ENCODE results near the gene SNX30.

Gene SNX30

DNA sequence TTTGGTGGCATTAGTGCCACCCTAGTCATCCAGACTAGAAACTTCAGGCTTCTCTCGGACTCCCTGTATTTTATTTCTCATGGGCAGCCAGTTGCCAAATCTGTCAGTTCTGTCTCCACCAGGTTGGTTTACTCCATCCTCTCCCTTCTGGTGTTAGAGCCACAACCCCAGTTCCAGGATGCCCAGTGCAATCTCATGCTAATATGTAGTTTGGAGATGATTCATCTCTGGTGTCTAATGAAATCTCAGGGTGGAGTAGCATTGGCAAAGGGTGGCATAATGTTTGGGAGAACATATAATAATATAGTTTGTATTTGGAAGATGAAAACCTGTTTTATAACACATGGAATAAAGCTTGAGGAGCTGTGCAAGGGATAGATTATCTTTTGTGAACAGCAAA is 109.9 kb downstream of the SNX30 start:
- H2AFZ ChIP-seq (ENCODE audit: low read length), result no peak overlapping the region
- no peaks in the 10 kb centered on the region for H3K9me3 ChIP-seq (ENCODE audit: insufficient read depth, low read depth, low read length)
- no peak overlapping the region for H3K4me2 ChIP-seq (ENCODE audit: low read depth, low read length, poor library complexity, severe bottlenecking)
- no peaks in the 10 kb centered on the region for H3K9me2 ChIP-seq (replicated peaks; ENCODE audit: low read depth, low read length)
- no peak overlapping the region for H3K4me3 ChIP-seq (ENCODE audit: low read length, poor library complexity, severe bottlenecking)
- no peaks in the 10 kb centered on the region for H3K79me2 ChIP-seq (ENCODE audit: insufficient read depth, low read length)
- no peaks in the 10 kb centered on the region for H3K27me3 ChIP-seq (ENCODE audit: insufficient read depth, low read length, poor library complexity, severe bottlenecking)
- H3K4me1 ChIP-seq (ENCODE audit: insufficient read depth, low read length, poor library complexity, severe bottlenecking), result no peaks in the 10 kb centered on the region
- no peaks in the 10 kb centered on the region for H3K36me3 ChIP-seq (ENCODE audit: insufficient read depth, low read length)
- no peaks in the 10 kb centered on the region for H4K20me1 ChIP-seq (ENCODE audit: insufficient read depth, low read length, poor library complexity, severe bottlenecking)
- TF ChIP-seq, protein P1, sequence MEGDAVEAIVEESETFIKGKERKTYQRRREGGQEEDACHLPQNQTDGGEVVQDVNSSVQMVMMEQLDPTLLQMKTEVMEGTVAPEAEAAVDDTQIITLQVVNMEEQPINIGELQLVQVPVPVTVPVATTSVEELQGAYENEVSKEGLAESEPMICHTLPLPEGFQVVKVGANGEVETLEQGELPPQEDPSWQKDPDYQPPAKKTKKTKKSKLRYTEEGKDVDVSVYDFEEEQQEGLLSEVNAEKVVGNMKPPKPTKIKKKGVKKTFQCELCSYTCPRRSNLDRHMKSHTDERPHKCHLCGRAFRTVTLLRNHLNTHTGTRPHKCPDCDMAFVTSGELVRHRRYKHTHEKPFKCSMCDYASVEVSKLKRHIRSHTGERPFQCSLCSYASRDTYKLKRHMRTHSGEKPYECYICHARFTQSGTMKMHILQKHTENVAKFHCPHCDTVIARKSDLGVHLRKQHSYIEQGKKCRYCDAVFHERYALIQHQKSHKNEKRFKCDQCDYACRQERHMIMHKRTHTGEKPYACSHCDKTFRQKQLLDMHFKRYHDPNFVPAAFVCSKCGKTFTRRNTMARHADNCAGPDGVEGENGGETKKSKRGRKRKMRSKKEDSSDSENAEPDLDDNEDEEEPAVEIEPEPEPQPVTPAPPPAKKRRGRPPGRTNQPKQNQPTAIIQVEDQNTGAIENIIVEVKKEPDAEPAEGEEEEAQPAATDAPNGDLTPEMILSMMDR (conservative IDR thresholded peaks at IDR 0.05; ENCODE audit: low read length), result no peak
- TF ChIP-seq EZH2phosphoT487 (IDR thresholded peaks at IDR 0.05; ENCODE audit: borderline replicate concordance), result no peak
- H3K9ac ChIP-seq (ENCODE audit: low read depth, low read length, poor library complexity, severe bottlenecking), result no peak overlapping the region
- H3F3A ChIP-seq (ENCODE audit: low read depth), result no peaks in the 10 kb centered on the region

DNA sequence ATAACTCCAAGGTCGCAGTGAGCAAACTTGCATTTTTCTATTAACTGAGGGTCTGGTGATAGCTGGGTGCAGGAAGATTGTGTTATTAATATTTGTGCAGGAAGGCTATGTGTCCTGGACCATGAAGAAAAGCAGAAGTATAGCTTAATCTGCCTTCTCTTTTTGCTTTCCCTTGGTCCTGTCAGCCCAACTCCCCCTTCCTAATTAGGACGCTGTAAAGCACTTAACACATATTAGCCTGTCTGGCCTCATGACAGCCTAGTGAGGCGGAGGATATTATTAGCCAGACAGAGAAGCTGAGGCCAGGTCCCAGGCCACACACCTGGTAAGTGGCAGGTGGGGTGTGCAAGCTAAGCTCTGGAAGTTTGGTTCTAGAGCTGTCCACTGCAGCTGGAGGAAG is 110.6 kb downstream of the SNX30 start:
- Histone ChIP-seq H3K9me2 (replicated peaks; ENCODE audit: low read depth, low read length) (no peaks in the 10 kb centered on the region), H3K4me1 (ENCODE audit: insufficient read depth, low read length, poor library complexity, severe bottlenecking) (no peaks in the 10 kb centered on the region), H3K27me3 (ENCODE audit: insufficient read depth, low read length, poor library complexity, severe bottlenecking) (no peaks in the 10 kb centered on the region), H3K4me2 (ENCODE audit: low read depth, low read length, poor library complexity, severe bottlenecking) (no peak overlapping the region), H3K79me2 (ENCODE audit: insufficient read depth, low read length) (no peaks in the 10 kb centered on the region), H2AFZ (ENCODE audit: low read length) (no peak overlapping the region), H4K20me1 (ENCODE audit: insufficient read depth, low read length, poor library complexity, severe bottlenecking) (no peaks in the 10 kb centered on the region), H3K9ac (ENCODE audit: low read depth, low read length, poor library complexity, severe bottlenecking) (no peak overlapping the region), H3K9me3 (ENCODE audit: insufficient read depth, low read depth, low read length) (no peaks in the 10 kb centered on the region), H3K4me3 (ENCODE audit: low read length, poor library complexity, severe bottlenecking) (no peak overlapping the region), H3K36me3 (ENCODE audit: insufficient read depth, low read length) (no peaks in the 10 kb centered on the region), H3F3A (ENCODE audit: low read depth) (no peaks in the 10 kb centered on the region)
- no peak for TF ChIP-seq EZH2phosphoT487 (IDR thresholded peaks at IDR 0.05; ENCODE audit: borderline replicate concordance)
- TF ChIP-seq, protein P1 (conservative IDR thresholded peaks at IDR 0.05; ENCODE audit: low read length), result no peak

DNA sequence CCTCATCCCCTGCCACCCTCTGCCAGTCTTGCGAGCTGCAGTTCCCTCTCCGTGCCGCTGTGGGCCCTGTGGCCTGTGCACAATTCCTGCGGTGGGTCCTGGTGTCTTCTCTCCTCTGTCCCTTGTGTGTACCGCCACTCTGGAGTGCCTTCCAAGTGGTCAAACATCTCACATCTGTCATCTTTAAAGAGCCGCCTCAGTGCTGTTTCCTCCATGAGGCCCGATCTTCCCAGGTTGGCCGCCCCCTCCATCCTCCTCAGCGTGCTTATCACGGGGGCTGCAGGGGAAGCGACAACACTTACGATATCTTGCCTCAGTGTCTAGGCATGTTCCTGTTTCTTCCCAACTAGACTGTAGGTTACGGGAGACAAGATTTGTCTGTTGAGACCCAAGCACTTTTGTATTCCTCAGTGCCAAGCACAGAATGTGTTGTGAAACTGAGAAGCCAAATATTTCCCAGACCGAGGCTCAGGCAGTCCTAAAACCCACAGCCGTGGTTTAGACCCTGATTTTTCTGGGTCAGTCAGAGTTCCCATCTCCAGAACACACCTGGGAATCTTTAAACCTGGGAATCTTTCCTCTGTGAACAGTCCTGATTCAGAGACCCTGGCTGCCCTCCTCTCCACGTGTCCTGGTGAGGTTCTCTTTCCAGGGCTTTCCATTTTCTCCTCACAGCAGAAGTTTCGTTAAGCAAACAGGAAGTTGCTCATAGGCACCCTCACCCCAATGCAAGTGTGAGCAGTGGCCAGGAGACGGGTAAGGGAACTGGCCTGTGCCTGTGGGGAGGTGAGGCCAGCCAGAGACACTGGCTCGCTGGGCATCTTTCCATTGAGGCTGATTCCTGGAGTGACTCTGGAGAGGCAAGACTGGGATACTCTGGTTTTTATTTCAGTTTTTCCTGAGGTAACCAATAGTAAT is 111.3 kb downstream of the SNX30 start:
- Histone ChIP-seq H3K9me2 (replicated peaks; ENCODE audit: low read depth, low read length) (no peaks in the 10 kb centered on the region), H3K4me3 (ENCODE audit: low read length, poor library complexity, severe bottlenecking) (no peak overlapping the region), H4K20me1 (ENCODE audit: insufficient read depth, low read length, poor library complexity, severe bottlenecking) (no peaks in the 10 kb centered on the region), H2AFZ (ENCODE audit: low read length) (no peak overlapping the region), H3K36me3 (ENCODE audit: insufficient read depth, low read length) (no peaks in the 10 kb centered on the region), H3F3A (ENCODE audit: low read depth) (no peaks in the 10 kb centered on the region), H3K9ac (ENCODE audit: low read depth, low read length, poor library complexity, severe bottlenecking) (no peak overlapping the region), H3K27me3 (ENCODE audit: insufficient read depth, low read length, poor library complexity, severe bottlenecking) (no peaks in the 10 kb centered on the region), H3K4me1 (ENCODE audit: insufficient read depth, low read length, poor library complexity, severe bottlenecking) (no peaks in the 10 kb centered on the region), H3K9me3 (ENCODE audit: insufficient read depth, low read depth, low read length) (no peaks in the 10 kb centered on the region), H3K79me2 (ENCODE audit: insufficient read depth, low read length) (no peaks in the 10 kb centered on the region), H3K4me2 (ENCODE audit: low read depth, low read length, poor library complexity, severe bottlenecking) (no peak overlapping the region)
- no peak for TF ChIP-seq EZH2phosphoT487 (IDR thresholded peaks at IDR 0.05; ENCODE audit: borderline replicate concordance)
- TF ChIP-seq, protein P1 (conservative IDR thresholded peaks at IDR 0.05; ENCODE audit: low read length), result no peak
